HUES64 (cell line): ENCODE results near the gene C1QTNF3.

Experiments used
- H3K27ac ChIP-seq: 2 replicates; pipeline ENCODE4 v1.7.0; 2013; ENCODE audit warnings: low read depth, low read length, inconsistent platforms
- H3K27me3 ChIP-seq: 2 replicates; pipeline ENCODE4 v1.6.1; 2013; ENCODE audit warnings: mild to moderate bottlenecking, low read length; ENCODE audit not compliant: insufficient read depth
- H3K36me3 ChIP-seq: 2 replicates; pipeline ENCODE4 v1.6.1; 2013; ENCODE audit warnings: mild to moderate bottlenecking, low read length; ENCODE audit not compliant: insufficient read depth
- H3K4me1 ChIP-seq: 2 replicates; pipeline ENCODE4 v1.6.1; 2013; ENCODE audit warnings: mild to moderate bottlenecking, low read length, moderate library complexity; ENCODE audit not compliant: insufficient read depth
- H3K4me3 ChIP-seq: 2 replicates; pipeline ENCODE4 v1.5.1; 2013; ENCODE audit warnings: mild to moderate bottlenecking, low read length, moderate library complexity
- H3K9ac ChIP-seq: 2 replicates; pipeline ENCODE4 v1.6.1; 2013; ENCODE audit warnings: mild to moderate bottlenecking, low read depth, low read length
- H3K9me3 ChIP-seq: 2 replicates; pipeline ENCODE4 v1.6.1; 2013; ENCODE audit warnings: low read depth, low read length; ENCODE audit not compliant: insufficient read depth
- WGBS: fragments of 150-250, 120-280 bp; methylation state at CpG from one replicate; pipeline ENCODE4 v1.1.7; 2013; ENCODE audit warnings: missing lambda C conversion rate; 5-methylcytosine and 5-hydroxymethylcytosine counted together

C1QTNF3 gene

GRCh38 chr5:34051374-34051980, 8.5 kb upstream of the C1QTNF3 start:
- 97% methylated on average over 4 of the region's 4 CpGs for WGBS
- Histone ChIP-seq H3K4me1 (no peaks in the 10 kb centered on the region), H3K36me3 (peaks cover 3% of the 10 kb centered on the region; the same call in 1 of the 2 replicates), H3K9me3 (no peaks in the 10 kb centered on the region), H3K9ac (no peak overlapping the region), H3K27ac (no peak overlapping the region), H3K27me3 (no peaks in the 10 kb centered on the region), H3K4me3 (no peak overlapping the region)

GRCh38 chr5:34047774-34048572, 5.0 kb upstream of the C1QTNF3 start:
- no peak overlapping the region for H3K27ac ChIP-seq
- peaks cover 3% of the 10 kb centered on the region; the same call in 1 of the 2 replicates for H3K36me3 ChIP-seq
- H3K27me3 ChIP-seq, result no peaks in the 10 kb centered on the region
- no peaks in the 10 kb centered on the region for H3K4me1 ChIP-seq
- no peak overlapping the region for H3K9ac ChIP-seq
- no peaks in the 10 kb centered on the region for H3K9me3 ChIP-seq
- no peak overlapping the region for H3K4me3 ChIP-seq

DNA sequence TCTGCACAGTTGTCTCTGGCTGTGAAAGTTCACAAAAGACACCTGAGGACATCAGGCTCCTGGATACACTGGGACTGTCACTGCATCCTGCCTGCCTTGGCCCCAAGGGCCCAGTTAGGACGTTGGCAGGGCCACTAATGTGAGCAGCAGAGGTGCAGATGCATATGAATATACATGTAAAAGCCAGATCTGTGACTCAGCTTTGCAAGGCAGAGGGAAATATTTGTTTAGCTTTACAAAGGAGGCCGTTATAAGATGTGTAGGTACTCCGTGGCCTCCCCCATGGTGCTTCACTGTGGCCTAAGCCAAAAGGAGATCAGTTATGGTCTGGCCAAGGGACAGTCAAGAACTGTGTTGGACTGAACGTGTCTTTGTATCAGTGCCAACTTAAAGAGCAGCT, 4.1 kb upstream of the C1QTNF3 start:
- H3K4me1 ChIP-seq, result no peaks in the 10 kb centered on the region
- H3K4me3 ChIP-seq, result no peak overlapping the region
- H3K9ac ChIP-seq, result no peak overlapping the region
- H3K9me3 ChIP-seq, result no peaks in the 10 kb centered on the region
- 54% methylated on average over 4 of the region's 4 CpGs for WGBS
- no peaks in the 10 kb centered on the region for H3K27me3 ChIP-seq
- peaks cover 3% of the 10 kb centered on the region; the same call in 1 of the 2 replicates for H3K36me3 ChIP-seq
- no peak overlapping the region for H3K27ac ChIP-seq

DNA sequence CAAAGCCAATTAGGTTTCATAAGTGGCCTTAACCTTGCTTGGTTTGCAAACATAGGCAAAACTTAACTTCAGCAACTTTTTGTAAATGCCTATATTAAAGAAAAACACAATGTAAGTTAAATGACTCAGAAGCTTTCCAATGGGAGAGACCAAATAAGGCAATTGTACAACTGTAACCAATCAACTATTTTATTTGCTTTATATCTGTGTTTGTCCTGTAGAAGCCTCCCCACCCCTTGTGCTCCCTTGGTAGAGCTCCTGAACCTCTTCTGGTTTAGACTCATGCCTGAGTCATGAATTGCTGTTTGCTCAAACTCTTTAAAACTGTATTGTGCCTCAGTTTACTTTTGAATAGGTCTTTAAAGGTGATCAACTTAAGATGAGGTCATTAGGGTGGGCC, 3.0 kb upstream of the C1QTNF3 start:
- H3K27ac ChIP-seq, result no peak overlapping the region
- no peaks in the 10 kb centered on the region for H3K36me3 ChIP-seq

GRCh38 chr5:34045023-34045422, 2.0 kb upstream of the C1QTNF3 start:
- no peak overlapping the region for H3K27ac ChIP-seq
- H3K36me3 ChIP-seq, result no peaks in the 10 kb centered on the region
- 91% methylated on average over 3 of the region's 3 CpGs for WGBS
- no peaks in the 10 kb centered on the region for H3K4me1 ChIP-seq
- H3K27me3 ChIP-seq, result no peaks in the 10 kb centered on the region
- no peaks in the 10 kb centered on the region for H3K9me3 ChIP-seq
- no peak overlapping the region for H3K4me3 ChIP-seq
- no peak overlapping the region for H3K9ac ChIP-seq

More for the DNA sequence above, 3.0 kb upstream of the C1QTNF3 start:
- H3K4me1 ChIP-seq, result no peaks in the 10 kb centered on the region
- no peak overlapping the region for H3K4me3 ChIP-seq
- H3K9me3 ChIP-seq, result no peaks in the 10 kb centered on the region
- H3K27me3 ChIP-seq, result no peaks in the 10 kb centered on the region
- no peak overlapping the region for H3K9ac ChIP-seq

- Histone ChIP-seq H3K9me3 (no peaks in the 10 kb centered on the region), H3K27me3 (no peaks in the 10 kb centered on the region), H3K4me1 (peaks cover 12% of the 10 kb centered on the region), H3K9ac (no peak overlapping the region), H3K27ac (no peak overlapping the region), H3K4me3 (no peak overlapping the region), H3K36me3 (no peaks in the 10 kb centered on the region)
- 94% methylated on average over 7 of the region's 7 CpGs for WGBS
Observed at GRCh38 chr5:34042321-34042720, 692 bp downstream of the C1QTNF3 start.

DNA sequence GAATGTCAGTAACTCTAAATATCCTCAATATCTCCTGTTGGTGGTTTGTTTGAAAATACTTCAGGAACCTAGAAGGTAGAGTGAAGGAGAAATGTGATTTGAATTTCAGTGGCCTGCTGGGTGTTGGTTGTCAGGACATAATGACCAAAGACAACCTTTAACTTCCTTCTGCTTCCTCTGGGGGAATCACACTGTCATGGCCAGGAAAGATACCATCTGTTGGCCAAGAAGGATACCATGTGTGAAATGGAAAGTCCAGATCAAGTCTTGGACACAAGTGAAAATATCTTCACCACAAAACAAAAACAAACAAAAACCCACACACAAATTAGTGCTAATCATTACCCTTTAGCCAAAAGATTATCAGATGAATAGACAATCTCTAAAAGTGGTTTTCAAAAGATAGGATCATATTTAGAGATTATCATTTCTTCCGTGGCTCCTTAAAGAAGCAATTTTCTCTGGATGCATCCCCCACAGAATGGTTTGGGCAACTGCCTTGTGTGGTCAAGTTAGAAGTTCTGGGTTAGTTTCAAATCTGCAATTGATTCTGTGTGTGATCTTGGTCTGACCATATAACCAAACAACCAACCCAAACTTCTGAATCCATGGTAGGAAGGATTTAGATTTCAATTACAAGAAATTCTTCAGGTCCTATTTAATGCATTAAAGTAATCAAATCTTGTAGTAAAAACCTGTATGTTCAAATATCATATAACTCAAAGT, 1.6 kb downstream of the C1QTNF3 start:
- Histone ChIP-seq H3K27ac (no peak overlapping the region), H3K9ac (no peak overlapping the region), H3K36me3 (no peaks in the 10 kb centered on the region), H3K4me3 (no peak overlapping the region), H3K4me1 (peaks cover 12% of the 10 kb centered on the region), H3K9me3 (no peaks in the 10 kb centered on the region), H3K27me3 (no peaks in the 10 kb centered on the region)
- WGBS, result 100% methylated on average over 1 of the region's 1 CpG

GRCh38 chr5:34040472-34040871, 2.5 kb downstream of the C1QTNF3 start:
- no peak overlapping the region for H3K4me3 ChIP-seq
- H3K9me3 ChIP-seq, result no peaks in the 10 kb centered on the region
- WGBS, result 92% methylated on average over 3 of the region's 3 CpGs
- no peaks in the 10 kb centered on the region for H3K36me3 ChIP-seq
- no peaks in the 10 kb centered on the region for H3K27me3 ChIP-seq
- no peak overlapping the region for H3K27ac ChIP-seq
- no peak overlapping the region for H3K9ac ChIP-seq
- peaks cover 12% of the 10 kb centered on the region for H3K4me1 ChIP-seq

GRCh38 chr5:34039398-34040157, 3.4 kb downstream of the C1QTNF3 start:
- 95% methylated on average over 10 of the region's 10 CpGs for WGBS
- no peak overlapping the region for H3K27ac ChIP-seq
- H3K36me3 ChIP-seq, result no peaks in the 10 kb centered on the region
- no peak overlapping the region for H3K9ac ChIP-seq
- no peaks in the 10 kb centered on the region for H3K27me3 ChIP-seq
- H3K9me3 ChIP-seq, result no peaks in the 10 kb centered on the region
- H3K4me1 ChIP-seq, result peaks cover 12% of the 10 kb centered on the region
- no peak overlapping the region for H3K4me3 ChIP-seq

- Histone ChIP-seq H3K9me3 (no peaks in the 10 kb centered on the region), H3K36me3 (no peaks in the 10 kb centered on the region), H3K9ac (no peak overlapping the region), H3K4me3 (no peak overlapping the region), H3K27ac (0 out of 2 replicates have a peak overlapping the region, but pooled peaks have one; percentile 21), H3K27me3 (no peaks in the 10 kb centered on the region), H3K4me1 (peaks cover 12% of the 10 kb centered on the region)
- WGBS, result 93% methylated on average over 4 of the region's 4 CpGs
Observed at GRCh38 chr5:34038838-34039237, 4.2 kb downstream of the C1QTNF3 start.
